Calu3 (cell line): ENCODE measurements around the gene OSBPL8. TPM values are rescaled to one million over a fixed set of nuclear protein-coding genes. Genes with fewer than 3 reads are reported as not detected.

Source experiments
- BruUV-seq: library from RNA; stranded (reverse); fragments of 400-500 nt; replicated peaks from 2 replicates; lab custom pipeline; 2021; lab: Mats Ljungman, UMichigan
- CTCF ChIA-PET: fragments of 300-600 bp; sonication (Branson Sonifier 250); formaldehyde crosslinking; loops from one replicate; lab custom pipeline; 2022; ENCODE audit warnings: antibody characterized with exemption; lab: Charles Lee
- DNase-seq: peaks from one replicate; pipeline ENCODE4 v3.0.0; 2022
- H3K27ac Mint-ChIP-seq: one replicate; pipeline ENCODE4 v1.8.0; 2022; ENCODE audit warnings: mixed read lengths; ENCODE audit not compliant: unreplicated experiment
- H3K27me3 Mint-ChIP-seq: one replicate; pipeline ENCODE4 v1.8.0; 2022; ENCODE audit warnings: mixed read lengths; ENCODE audit not compliant: unreplicated experiment
- H3K36me3 Mint-ChIP-seq: one replicate; pipeline ENCODE4 v1.8.0; 2022; ENCODE audit warnings: mild to moderate bottlenecking, moderate library complexity, mixed read lengths; ENCODE audit not compliant: insufficient read depth, unreplicated experiment
- H3K4me1 Mint-ChIP-seq: one replicate; pipeline ENCODE4 v1.8.0; 2022; ENCODE audit warnings: mild to moderate bottlenecking, low read depth, mixed read lengths; ENCODE audit not compliant: unreplicated experiment
- H3K4me3 Mint-ChIP-seq: one replicate; pipeline ENCODE4 v1.8.0; 2022; ENCODE audit warnings: mild to moderate bottlenecking, low read depth, moderate library complexity, mixed read lengths; ENCODE audit not compliant: unreplicated experiment
- H3K9me3 Mint-ChIP-seq: one replicate; pipeline ENCODE4 v1.8.0; 2022; ENCODE audit warnings: low read depth, mixed read lengths; ENCODE audit not compliant: unreplicated experiment
- CTCF ChIP-seq: fragments of 200-600 bp; IDR thresholded peaks from one replicate; pipeline ENCODE4 v1.8.0; 2022; ENCODE audit warnings: antibody characterized with exemption; ENCODE audit not compliant: unreplicated experiment
- intact Hi-C: fragments of 100-400 bp; cut with micrococcal nuclease; formaldehyde crosslinking; loops from one replicate; pipeline ENCODE4 v1.10.0; 2022; ENCODE audit not compliant: unreplicated experiment
- total RNA-seq: library from RNA; stranded (reverse); gene quantifications from 2 replicates; pipeline ENCODE4 v1.2.3, GENCODE V29; 2022

Gene OSBPL8
- total RNA-seq, 1 experiment from 2014 or later, result 64.9 TPM

GRCh38 chr12:76495556-76495955, 64.0 kb downstream of the OSBPL8 start:
- no peak for TF ChIP-seq CTCF
- peaks cover 7% of the 10 kb centered on the region for H3K9me3 Mint-ChIP-seq
- no peak overlapping the region for H3K27ac Mint-ChIP-seq
- DNase-seq, result no peak
- no TSS peak for BruUV-seq
- H3K4me1 Mint-ChIP-seq, result no peaks in the 10 kb centered on the region
- H3K36me3 Mint-ChIP-seq, result no peaks in the 10 kb centered on the region
- no peak overlapping the region for H3K4me3 Mint-ChIP-seq
- no peaks in the 10 kb centered on the region for H3K27me3 Mint-ChIP-seq
- intact Hi-C loops, result no loop called here
- CTCF ChIA-PET, result no interaction called here

GRCh38 chr12:76491292-76491691, 68.3 kb downstream of the OSBPL8 start:
- intact Hi-C loops, result no loop called here
- Mint-ChIP-seq H3K27ac (no peak overlapping the region), H3K4me3 (no peak overlapping the region), H3K4me1 (no peaks in the 10 kb centered on the region), H3K9me3 (peaks cover 7% of the 10 kb centered on the region), H3K27me3 (no peaks in the 10 kb centered on the region), H3K36me3 (no peaks in the 10 kb centered on the region)
- no peak for DNase-seq
- no peak for TF ChIP-seq CTCF
- BruUV-seq, result no TSS peak
- CTCF ChIA-PET, result no interaction called here

- TF ChIP-seq CTCF, result no peak
- H3K27ac Mint-ChIP-seq, result no peak overlapping the region
- intact Hi-C loops, result no loop called here
- H3K27me3 Mint-ChIP-seq, result no peaks in the 10 kb centered on the region
- no peaks in the 10 kb centered on the region for H3K36me3 Mint-ChIP-seq
- CTCF ChIA-PET, result no interaction called here
- H3K9me3 Mint-ChIP-seq, result peaks cover 7% of the 10 kb centered on the region
- no peak overlapping the region for H3K4me3 Mint-ChIP-seq
- no peak for DNase-seq
- no TSS peak for BruUV-seq
- no peaks in the 10 kb centered on the region for H3K4me1 Mint-ChIP-seq
Measured at GRCh38 chr12:76490763-76491162, 68.8 kb downstream of the OSBPL8 start.

GRCh38 chr12:76489737-76490136, 69.8 kb downstream of the OSBPL8 start:
- no peak for DNase-seq
- CTCF ChIA-PET, result no interaction called here
- Mint-ChIP-seq H3K36me3 (no peaks in the 10 kb centered on the region), H3K4me1 (no peaks in the 10 kb centered on the region), H3K9me3 (peaks cover 7% of the 10 kb centered on the region), H3K27ac (no peak overlapping the region), H3K27me3 (no peaks in the 10 kb centered on the region), H3K4me3 (no peak overlapping the region)
- intact Hi-C loops, result no loop called here
- BruUV-seq, result no TSS peak
- no peak for TF ChIP-seq CTCF

GRCh38 chr12:76486011-76486410, 73.6 kb downstream of the OSBPL8 start:
- Mint-ChIP-seq H3K4me1 (no peaks in the 10 kb centered on the region), H3K36me3 (no peaks in the 10 kb centered on the region), H3K9me3 (no peaks in the 10 kb centered on the region), H3K27ac (no peak overlapping the region), H3K27me3 (no peaks in the 10 kb centered on the region), H3K4me3 (no peak overlapping the region)
- no peak for TF ChIP-seq CTCF
- CTCF ChIA-PET, result no interaction called here
- DNase-seq, result no peak
- intact Hi-C loops, result no loop called here
- no TSS peak for BruUV-seq
